GM19099 (cell line): ENCODE measurements around the gene DZIP3.

ENCODE experiments used
- POLR2A ChIP-seq: IDR thresholded peaks from 3 replicates; pipeline ENCODE4 v1.6.1; 2011; ENCODE audit warnings: low read depth; ENCODE audit not compliant: insufficient read length; ENCODE audit errors: extremely low read depth

DZIP3 gene, protein sequence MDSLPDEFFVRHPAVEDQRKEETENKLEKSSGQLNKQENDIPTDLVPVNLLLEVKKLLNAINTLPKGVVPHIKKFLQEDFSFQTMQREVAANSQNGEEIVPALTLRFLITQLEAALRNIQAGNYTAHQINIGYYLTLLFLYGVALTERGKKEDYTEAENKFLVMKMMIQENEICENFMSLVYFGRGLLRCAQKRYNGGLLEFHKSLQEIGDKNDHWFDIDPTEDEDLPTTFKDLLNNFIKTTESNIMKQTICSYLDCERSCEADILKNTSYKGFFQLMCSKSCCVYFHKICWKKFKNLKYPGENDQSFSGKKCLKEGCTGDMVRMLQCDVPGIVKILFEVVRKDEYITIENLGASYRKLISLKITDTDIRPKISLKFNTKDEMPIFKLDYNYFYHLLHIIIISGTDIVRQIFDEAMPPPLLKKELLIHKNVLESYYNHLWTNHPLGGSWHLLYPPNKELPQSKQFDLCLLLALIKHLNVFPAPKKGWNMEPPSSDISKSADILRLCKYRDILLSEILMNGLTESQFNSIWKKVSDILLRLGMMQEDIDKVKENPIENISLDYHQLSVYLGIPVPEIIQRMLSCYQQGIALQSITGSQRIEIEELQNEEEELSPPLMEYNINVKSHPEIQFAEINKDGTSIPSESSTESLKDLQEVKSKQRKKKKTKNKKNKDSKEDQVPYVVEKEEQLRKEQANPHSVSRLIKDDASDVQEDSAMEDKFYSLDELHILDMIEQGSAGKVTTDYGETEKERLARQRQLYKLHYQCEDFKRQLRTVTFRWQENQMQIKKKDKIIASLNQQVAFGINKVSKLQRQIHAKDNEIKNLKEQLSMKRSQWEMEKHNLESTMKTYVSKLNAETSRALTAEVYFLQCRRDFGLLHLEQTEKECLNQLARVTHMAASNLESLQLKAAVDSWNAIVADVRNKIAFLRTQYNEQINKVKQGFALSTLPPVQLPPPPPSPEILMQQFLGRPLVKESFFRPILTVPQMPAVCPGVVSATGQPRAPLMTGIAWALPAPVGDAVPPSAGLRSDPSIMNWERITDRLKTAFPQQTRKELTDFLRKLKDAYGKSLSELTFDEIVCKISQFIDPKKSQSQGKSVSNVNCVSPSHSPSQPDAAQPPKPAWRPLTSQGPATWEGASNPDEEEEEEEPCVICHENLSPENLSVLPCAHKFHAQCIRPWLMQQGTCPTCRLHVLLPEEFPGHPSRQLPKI

GRCh38 chr3:108589081-108589997 is at the start of gene DZIP3, which contains the start of gene CIP2A:
Gene DZIP3, plus strand, starts transcription at chr3:108589722. Its CDS starts 15,685 bp downstream, at chr3:108605407.
Gene CIP2A, minus strand, starts transcription at chr3:108589438. Its CDS starts 63 bp downstream, at chr3:108589375.
- peak; percentile 88 for TF ChIP-seq POLR2A

GRCh38 chr3:108546247-108546646 is 43.3 kb upstream of the DZIP3 start:
- TF ChIP-seq POLR2A: no peak

- TF ChIP-seq POLR2A: no peak
Observed at GRCh38 chr3:108546692-108547091, 42.8 kb upstream of the DZIP3 start.

- TF ChIP-seq POLR2A: no peak
Observed at GRCh38 chr3:108548304-108548703, 41.2 kb upstream of the DZIP3 start.

- TF ChIP-seq POLR2A: no peak
Observed at GRCh38 chr3:108548886-108549285, 40.6 kb upstream of the DZIP3 start.

DNA sequence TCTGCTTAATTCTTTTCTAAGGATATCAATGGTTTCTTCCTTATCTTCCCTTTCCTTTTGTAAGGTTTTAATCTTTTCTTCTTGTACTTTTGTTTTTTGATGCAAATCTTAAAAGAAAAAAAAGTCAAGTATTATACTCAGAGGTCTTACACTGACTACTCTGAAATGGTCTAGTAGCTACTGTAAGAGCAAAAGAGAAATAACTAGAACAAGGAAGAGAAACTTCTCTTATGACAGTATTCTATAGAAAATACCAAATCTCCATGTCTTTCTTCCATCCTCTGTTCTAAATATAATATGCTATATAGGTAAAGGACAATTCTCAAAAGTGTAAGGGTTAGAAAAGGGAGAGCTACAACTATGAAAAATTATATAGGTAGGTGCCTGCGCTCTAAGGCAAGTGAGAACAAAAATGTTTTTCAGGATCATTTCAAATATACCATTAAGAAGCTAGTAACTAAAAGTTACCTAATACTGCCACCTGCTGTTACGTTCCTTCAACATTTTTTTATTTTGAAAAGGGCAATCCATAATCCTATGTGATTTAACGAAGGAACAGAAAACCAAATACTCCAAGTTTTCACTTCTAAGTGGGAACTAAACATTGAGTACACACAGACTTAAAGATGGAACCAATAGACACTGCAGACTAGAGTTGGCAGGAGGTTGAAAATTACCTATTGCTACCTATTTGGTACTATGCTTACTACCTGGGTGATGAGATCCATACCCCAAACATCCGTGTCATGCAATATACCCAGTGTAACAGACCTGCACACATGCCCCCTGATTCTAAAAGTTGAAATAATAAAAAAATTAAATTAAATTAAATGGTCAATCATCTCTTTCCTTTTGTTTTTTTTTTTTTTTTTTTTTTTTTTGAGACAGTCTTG is 37.0 kb upstream of the DZIP3 start:
- TF ChIP-seq POLR2A: no peak

GRCh38 chr3:108554229-108554628 is 35.3 kb upstream of the DZIP3 start:
- TF ChIP-seq POLR2A: no peak

DNA sequence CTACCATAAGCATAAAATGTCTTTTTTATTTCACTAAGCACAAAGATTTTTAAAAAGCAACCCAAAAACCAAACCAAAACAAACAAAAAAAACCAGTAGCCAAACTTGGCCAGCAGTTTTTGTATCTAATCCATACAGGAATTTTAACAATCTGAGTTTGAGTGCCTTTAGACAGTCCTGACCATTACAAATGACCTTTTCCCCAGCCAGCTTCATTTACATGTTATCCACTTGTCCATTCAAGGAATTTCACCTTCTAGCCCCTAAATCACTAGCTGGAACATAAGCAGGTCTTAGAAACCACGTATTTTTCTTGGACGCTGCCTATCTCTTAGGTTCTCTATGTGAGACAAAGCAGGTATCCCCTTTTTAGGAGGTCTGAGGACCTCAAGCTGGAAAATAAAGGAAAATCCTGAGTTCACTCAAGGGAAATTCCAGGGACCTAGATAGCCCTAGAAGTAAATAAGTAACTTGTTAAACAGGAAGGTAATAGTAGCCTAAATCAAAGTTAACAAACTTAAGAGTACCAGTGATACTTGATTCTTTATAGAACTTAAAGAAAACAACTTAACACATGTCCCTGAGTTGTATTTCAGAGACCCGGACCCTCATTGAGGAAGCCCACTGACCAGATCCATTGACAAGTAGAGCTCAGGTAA is 34.5 kb upstream of the DZIP3 start:
- TF ChIP-seq POLR2A: no peak

DNA sequence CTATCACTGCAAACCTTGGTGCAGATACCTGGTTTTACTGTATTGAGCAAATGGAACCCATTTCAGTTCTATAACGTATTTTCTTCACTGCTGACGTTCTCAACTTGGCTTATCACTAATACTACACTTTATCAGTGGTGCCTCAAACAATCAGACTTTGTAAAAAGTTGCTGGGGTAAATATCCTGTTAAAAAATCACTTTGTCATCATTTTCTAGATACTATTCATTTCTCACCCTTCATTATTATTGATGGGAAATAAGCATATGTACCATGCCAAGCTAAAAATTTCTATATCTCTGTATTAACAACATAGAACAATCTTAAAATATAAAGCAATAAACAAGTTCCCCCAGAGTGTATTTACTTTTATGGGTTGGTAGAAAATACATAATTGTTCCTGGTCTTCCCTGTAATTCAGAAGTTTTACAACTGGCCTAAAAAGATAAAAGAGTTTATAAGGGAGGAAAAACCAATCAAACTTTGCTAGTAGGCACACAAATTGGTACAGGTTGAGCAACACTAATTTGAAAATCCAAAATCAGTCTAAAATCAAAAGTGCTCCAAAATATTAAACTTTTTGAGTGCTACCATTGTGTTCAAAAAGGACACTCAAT is 33.4 kb upstream of the DZIP3 start:
- TF ChIP-seq POLR2A: no peak

DNA sequence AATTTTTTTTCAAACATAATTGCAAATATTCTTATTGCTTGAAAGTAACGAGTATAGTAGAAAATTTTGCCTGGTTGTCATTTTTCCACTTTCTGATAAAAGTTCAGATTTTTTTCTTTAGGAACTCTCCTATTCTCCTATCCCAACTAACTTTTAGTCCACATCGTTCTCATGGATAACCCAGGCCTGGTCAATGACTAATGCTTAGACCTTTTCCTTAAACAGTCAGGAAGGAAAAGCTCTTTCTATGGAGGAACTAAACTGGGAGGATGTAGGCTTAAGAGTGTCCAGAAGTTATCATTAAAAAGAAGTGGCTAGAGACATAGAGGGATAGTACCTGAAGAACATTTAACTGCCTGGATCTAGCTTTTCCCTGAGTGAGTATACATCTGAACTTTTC is 27.0 kb upstream of the DZIP3 start:
- no peak for TF ChIP-seq POLR2A

- TF ChIP-seq POLR2A: no peak
Observed at GRCh38 chr3:108564564-108564963, 25.0 kb upstream of the DZIP3 start.

GRCh38 chr3:108565506-108565905 is 24.0 kb upstream of the DZIP3 start:
- TF ChIP-seq POLR2A: no peak
